ENCODE measurements around the gene EIF3K.

Gene EIF3K

DNA sequence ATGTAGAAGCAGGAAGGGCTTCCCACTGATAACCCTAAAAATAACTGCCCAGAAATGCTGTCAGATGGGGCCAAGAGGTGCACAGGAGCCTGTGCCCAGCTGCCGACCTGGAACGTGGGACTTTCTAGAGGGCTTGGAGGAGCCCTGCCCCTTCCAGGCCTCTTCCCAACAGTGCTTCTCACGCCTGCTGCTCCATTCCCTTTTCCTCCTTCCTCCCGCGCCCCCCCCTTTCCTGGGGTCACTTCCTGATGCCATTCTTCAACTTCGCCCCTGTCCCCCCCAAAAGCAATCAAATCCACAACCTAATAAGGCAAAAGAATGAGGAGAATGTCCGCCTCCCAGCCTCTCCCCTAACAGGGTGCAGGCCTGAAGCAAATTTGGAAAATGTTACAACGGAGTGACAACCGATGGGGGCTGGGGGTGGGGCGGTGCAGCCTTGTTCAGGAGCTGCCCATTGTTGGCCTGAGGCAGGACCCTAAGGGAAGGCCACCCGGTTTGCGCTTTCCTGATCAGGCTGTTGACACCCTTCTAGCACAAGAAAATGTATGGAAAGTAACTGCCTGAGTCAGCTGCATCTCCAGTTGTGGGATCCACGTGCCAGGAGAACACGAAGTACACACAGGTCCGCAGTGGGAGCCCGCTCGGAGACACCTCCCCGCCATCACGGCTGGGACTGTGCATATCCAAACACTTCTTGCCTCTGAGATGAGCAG is 47.1 kb downstream of the EIF3K start (continued):
- TF ChIP-seq, protein P1, sequence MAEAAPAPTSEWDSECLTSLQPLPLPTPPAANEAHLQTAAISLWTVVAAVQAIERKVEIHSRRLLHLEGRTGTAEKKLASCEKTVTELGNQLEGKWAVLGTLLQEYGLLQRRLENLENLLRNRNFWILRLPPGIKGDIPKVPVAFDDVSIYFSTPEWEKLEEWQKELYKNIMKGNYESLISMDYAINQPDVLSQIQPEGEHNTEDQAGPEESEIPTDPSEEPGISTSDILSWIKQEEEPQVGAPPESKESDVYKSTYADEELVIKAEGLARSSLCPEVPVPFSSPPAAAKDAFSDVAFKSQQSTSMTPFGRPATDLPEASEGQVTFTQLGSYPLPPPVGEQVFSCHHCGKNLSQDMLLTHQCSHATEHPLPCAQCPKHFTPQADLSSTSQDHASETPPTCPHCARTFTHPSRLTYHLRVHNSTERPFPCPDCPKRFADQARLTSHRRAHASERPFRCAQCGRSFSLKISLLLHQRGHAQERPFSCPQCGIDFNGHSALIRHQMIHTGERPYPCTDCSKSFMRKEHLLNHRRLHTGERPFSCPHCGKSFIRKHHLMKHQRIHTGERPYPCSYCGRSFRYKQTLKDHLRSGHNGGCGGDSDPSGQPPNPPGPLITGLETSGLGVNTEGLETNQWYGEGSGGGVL (tag by site-specific recombination; IDR thresholded peaks at IDR 0.05), result peak; percentile 59
- TF ChIP-seq BCL11A (tag by site-specific recombination; IDR thresholded peaks at IDR 0.05; ENCODE audit: low read depth), result peak; percentile 72
- no peak for TF ChIP-seq ZBTB48 (tag by site-specific recombination; IDR thresholded peaks at IDR 0.05)
- TF ChIP-seq, protein P2, sequence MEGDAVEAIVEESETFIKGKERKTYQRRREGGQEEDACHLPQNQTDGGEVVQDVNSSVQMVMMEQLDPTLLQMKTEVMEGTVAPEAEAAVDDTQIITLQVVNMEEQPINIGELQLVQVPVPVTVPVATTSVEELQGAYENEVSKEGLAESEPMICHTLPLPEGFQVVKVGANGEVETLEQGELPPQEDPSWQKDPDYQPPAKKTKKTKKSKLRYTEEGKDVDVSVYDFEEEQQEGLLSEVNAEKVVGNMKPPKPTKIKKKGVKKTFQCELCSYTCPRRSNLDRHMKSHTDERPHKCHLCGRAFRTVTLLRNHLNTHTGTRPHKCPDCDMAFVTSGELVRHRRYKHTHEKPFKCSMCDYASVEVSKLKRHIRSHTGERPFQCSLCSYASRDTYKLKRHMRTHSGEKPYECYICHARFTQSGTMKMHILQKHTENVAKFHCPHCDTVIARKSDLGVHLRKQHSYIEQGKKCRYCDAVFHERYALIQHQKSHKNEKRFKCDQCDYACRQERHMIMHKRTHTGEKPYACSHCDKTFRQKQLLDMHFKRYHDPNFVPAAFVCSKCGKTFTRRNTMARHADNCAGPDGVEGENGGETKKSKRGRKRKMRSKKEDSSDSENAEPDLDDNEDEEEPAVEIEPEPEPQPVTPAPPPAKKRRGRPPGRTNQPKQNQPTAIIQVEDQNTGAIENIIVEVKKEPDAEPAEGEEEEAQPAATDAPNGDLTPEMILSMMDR (tag by site-specific recombination; IDR thresholded peaks at IDR 0.05), result no peak
- no peak for TF ChIP-seq YY2 (tag by site-specific recombination; IDR thresholded peaks at IDR 0.05)
- no peak for TF ChIP-seq ZNF133 (tag by site-specific recombination; IDR thresholded peaks at IDR 0.05)
- TF ChIP-seq ZNF549 (tag by site-specific recombination; IDR thresholded peaks at IDR 0.05), result no peak
- peak; percentile 39 for TF ChIP-seq ZBTB20 (tag by site-specific recombination; IDR thresholded peaks at IDR 0.05)
- TF ChIP-seq ZNF341 (tag by site-specific recombination; IDR thresholded peaks at IDR 0.05; ENCODE audit: low read depth), result peak; percentile 63
- TF ChIP-seq EGR2 (tag by site-specific recombination; IDR thresholded peaks at IDR 0.05; ENCODE audit: low read depth), result no peak
- no peak for TF ChIP-seq ZNF175 (tag by site-specific recombination; IDR thresholded peaks at IDR 0.05)
- TF ChIP-seq ZBTB21 (tag by site-specific recombination; IDR thresholded peaks at IDR 0.05), result no peak
- TF ChIP-seq, protein P3, sequence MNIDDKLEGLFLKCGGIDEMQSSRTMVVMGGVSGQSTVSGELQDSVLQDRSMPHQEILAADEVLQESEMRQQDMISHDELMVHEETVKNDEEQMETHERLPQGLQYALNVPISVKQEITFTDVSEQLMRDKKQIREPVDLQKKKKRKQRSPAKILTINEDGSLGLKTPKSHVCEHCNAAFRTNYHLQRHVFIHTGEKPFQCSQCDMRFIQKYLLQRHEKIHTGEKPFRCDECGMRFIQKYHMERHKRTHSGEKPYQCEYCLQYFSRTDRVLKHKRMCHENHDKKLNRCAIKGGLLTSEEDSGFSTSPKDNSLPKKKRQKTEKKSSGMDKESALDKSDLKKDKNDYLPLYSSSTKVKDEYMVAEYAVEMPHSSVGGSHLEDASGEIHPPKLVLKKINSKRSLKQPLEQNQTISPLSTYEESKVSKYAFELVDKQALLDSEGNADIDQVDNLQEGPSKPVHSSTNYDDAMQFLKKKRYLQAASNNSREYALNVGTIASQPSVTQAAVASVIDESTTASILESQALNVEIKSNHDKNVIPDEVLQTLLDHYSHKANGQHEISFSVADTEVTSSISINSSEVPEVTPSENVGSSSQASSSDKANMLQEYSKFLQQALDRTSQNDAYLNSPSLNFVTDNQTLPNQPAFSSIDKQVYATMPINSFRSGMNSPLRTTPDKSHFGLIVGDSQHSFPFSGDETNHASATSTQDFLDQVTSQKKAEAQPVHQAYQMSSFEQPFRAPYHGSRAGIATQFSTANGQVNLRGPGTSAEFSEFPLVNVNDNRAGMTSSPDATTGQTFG (tag by site-specific recombination; IDR thresholded peaks at IDR 0.05; ENCODE audit: borderline replicate concordance), result no peak
- TF ChIP-seq SP7 (tag by site-specific recombination; IDR thresholded peaks at IDR 0.05), result no peak
- no peak for TF ChIP-seq ZFP37 (tag by site-specific recombination; IDR thresholded peaks at IDR 0.05)
- TF ChIP-seq, protein P4, sequence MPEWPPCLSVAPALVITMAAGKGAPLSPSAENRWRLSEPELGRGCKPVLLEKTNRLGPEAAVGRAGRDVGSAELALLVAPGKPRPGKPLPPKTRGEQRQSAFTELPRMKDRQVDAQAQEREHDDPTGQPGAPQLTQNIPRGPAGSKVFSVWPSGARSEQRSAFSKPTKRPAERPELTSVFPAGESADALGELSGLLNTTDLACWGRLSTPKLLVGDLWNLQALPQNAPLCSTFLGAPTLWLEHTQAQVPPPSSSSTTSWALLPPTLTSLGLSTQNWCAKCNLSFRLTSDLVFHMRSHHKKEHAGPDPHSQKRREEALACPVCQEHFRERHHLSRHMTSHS (tag by site-specific recombination; IDR thresholded peaks at IDR 0.05), result no peak
- TF ChIP-seq ZNF266 (tag by site-specific recombination; IDR thresholded peaks at IDR 0.05; ENCODE audit: low read depth), result 0 out of 2 replicates have a peak, but pooled peaks have one; percentile 3
- no peak for TF ChIP-seq ZNF701 (tag by site-specific recombination; IDR thresholded peaks at IDR 0.05)
- TF ChIP-seq GLI4 (tag by site-specific recombination; IDR thresholded peaks at IDR 0.05), result no peak
- TF ChIP-seq ZNF157 (tag by site-specific recombination; IDR thresholded peaks at IDR 0.05), result no peak
- TF ChIP-seq ZFP3 (tag by site-specific recombination; IDR thresholded peaks at IDR 0.05; ENCODE audit: low read depth), result no peak
- no peak for TF ChIP-seq ZNF155 (tag by site-specific recombination; IDR thresholded peaks at IDR 0.05)
- TF ChIP-seq GFI1B (tag by site-specific recombination; IDR thresholded peaks at IDR 0.05), result no peak
- TF ChIP-seq ZNF658 (tag by site-specific recombination; IDR thresholded peaks at IDR 0.05), result no peak

Data from HEK293 (cell line).